Suprapubic skin (tissue), 3 donors: ENCODE data around the gene PHACTR4.

Experiments used
- POLR2AphosphoS5 ChIP-seq, 3 donors: sonication (generic); formaldehyde crosslinking; IDR thresholded peaks; one replicate each; pipeline ENCODE4 v1.6.1; 2017; ENCODE audit warnings: antibody characterized with exemption in 3 of 3
- TF ChIP-seq, protein P1 (sequence below), 2 donors: fragments of 200-600 bp in 1 of 2; fragments of 450-650 bp in 1 of 2; sonication (generic) in 1 of 2; IDR thresholded peaks; one replicate each; pipeline ENCODE4 v1.5.1; 2016 to 2019; ENCODE audit warnings: antibody characterized with exemption in 2 of 2, mild to moderate bottlenecking in 1 of 2, moderate library complexity in 1 of 2

DNA sequence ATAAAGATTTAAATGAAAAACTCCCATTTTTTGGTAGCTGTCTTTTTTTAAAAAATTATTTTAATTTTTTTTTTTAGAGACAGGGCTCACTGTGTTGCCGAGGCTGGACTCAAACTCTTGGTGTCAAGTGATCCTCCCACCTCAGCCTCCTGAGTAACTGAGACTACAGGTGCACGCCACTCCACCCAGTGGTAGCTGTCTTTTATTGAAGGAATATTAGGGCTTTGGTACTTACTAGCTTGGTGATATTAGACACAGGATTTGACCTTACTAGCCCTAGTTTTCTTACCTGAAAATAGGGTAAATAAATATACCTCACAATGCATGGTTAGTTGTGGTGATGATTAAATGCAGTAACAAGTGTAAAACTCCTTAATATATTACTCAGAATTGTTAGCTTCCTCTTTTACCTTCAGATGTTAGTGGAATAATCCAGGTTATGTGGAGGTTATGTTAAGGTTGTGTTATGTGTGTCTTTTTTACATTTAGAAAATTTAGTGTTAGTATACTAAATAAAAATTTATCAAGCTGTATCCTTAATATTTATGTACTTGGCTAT lies 66.8 kb downstream of the PHACTR4 start:
- TF ChIP-seq, protein P1, sequence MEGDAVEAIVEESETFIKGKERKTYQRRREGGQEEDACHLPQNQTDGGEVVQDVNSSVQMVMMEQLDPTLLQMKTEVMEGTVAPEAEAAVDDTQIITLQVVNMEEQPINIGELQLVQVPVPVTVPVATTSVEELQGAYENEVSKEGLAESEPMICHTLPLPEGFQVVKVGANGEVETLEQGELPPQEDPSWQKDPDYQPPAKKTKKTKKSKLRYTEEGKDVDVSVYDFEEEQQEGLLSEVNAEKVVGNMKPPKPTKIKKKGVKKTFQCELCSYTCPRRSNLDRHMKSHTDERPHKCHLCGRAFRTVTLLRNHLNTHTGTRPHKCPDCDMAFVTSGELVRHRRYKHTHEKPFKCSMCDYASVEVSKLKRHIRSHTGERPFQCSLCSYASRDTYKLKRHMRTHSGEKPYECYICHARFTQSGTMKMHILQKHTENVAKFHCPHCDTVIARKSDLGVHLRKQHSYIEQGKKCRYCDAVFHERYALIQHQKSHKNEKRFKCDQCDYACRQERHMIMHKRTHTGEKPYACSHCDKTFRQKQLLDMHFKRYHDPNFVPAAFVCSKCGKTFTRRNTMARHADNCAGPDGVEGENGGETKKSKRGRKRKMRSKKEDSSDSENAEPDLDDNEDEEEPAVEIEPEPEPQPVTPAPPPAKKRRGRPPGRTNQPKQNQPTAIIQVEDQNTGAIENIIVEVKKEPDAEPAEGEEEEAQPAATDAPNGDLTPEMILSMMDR (IDR thresholded peaks at IDR 0.05) = no peak
- TF ChIP-seq POLR2AphosphoS5 (IDR thresholded peaks at IDR 0.05) = no peak
